Measurements from ENCODE around the gene TRAPPC6A. TPM values are rescaled to one million over a fixed set of nuclear protein-coding genes. Genes with fewer than 3 reads are reported as not detected.
A peak's percentile ranks its signal among the peaks of the same experiment; 100 is the strongest.

The TRAPPC6A gene
- total and polyA plus RNA-seq, 9 of the 15 experiments (the other 6 are each of a cell fraction or from before 2014, with no cell fraction given) = 0.82 to 23.6 (median 11.6) TPM

- TF ChIP-seq, protein P1, sequence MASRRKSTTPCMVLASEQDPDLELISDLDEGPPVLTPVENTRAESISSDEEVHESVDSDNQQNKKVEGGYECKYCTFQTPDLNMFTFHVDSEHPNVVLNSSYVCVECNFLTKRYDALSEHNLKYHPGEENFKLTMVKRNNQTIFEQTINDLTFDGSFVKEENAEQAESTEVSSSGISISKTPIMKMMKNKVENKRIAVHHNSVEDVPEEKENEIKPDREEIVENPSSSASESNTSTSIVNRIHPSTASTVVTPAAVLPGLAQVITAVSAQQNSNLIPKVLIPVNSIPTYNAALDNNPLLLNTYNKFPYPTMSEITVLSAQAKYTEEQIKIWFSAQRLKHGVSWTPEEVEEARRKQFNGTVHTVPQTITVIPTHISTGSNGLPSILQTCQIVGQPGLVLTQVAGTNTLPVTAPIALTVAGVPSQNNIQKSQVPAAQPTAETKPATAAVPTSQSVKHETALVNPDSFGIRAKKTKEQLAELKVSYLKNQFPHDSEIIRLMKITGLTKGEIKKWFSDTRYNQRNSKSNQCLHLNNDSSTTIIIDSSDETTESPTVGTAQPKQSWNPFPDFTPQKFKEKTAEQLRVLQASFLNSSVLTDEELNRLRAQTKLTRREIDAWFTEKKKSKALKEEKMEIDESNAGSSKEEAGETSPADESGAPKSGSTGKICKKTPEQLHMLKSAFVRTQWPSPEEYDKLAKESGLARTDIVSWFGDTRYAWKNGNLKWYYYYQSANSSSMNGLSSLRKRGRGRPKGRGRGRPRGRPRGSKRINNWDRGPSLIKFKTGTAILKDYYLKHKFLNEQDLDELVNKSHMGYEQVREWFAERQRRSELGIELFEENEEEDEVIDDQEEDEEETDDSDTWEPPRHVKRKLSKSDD (conservative IDR thresholded peaks at IDR 0.05; ENCODE audit: low read length) = no peak
- TF ChIP-seq U2AF2 (optimal IDR thresholded peaks at IDR 0.05; ENCODE audit: low read depth, low read length) = no peak
- TF ChIP-seq, protein P2, sequence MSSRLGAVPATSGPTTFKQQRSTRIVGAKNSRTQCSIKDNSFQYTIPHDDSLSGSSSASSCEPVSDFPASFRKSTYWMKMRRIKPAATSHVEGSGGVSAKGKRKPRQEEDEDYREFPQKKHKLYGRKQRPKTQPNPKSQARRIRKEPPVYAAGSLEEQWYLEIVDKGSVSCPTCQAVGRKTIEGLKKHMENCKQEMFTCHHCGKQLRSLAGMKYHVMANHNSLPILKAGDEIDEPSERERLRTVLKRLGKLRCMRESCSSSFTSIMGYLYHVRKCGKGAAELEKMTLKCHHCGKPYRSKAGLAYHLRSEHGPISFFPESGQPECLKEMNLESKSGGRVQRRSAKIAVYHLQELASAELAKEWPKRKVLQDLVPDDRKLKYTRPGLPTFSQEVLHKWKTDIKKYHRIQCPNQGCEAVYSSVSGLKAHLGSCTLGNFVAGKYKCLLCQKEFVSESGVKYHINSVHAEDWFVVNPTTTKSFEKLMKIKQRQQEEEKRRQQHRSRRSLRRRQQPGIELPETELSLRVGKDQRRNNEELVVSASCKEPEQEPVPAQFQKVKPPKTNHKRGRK (tag; IDR thresholded peaks at IDR 0.05) = no peak
- no peak for TF ChIP-seq FOXA3 (CRISPR knock-in tag; conservative IDR thresholded peaks at IDR 0.05 in 1 of 2, IDR thresholded peaks at IDR 0.05 in 1 of 2)
- TF ChIP-seq SRSF9 (IDR thresholded peaks at IDR 0.05; ENCODE audit: borderline replicate concordance, low read depth, low read length) = no peak
- TF ChIP-seq ZNF274 (IDR thresholded peaks at IDR 0.05; ENCODE audit: borderline replicate concordance, low read depth, low read length) = no peak
- TF ChIP-seq, protein P3, sequence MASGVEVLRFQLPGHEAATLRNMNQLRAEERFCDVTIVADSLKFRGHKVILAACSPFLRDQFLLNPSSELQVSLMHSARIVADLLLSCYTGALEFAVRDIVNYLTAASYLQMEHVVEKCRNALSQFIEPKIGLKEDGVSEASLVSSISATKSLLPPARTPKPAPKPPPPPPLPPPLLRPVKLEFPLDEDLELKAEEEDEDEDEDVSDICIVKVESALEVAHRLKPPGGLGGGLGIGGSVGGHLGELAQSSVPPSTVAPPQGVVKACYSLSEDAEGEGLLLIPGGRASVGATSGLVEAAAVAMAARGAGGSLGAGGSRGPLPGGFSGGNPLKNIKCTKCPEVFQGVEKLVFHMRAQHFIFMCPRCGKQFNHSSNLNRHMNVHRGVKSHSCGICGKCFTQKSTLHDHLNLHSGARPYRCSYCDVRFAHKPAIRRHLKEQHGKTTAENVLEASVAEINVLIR (CRISPR knock-in tag; IDR thresholded peaks at IDR 0.05) = no peak
- TF ChIP-seq, protein P4, sequence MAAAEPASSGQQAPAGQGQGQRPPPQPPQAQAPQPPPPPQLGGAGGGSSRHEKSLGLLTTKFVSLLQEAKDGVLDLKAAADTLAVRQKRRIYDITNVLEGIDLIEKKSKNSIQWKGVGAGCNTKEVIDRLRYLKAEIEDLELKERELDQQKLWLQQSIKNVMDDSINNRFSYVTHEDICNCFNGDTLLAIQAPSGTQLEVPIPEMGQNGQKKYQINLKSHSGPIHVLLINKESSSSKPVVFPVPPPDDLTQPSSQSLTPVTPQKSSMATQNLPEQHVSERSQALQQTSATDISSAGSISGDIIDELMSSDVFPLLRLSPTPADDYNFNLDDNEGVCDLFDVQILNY (CRISPR knock-in tag; IDR thresholded peaks at IDR 0.05) = no peak
- TF ChIP-seq ZNF780A (CRISPR knock-in tag; IDR thresholded peaks at IDR 0.05) = no peak
- TF ChIP-seq CCNT2 (IDR thresholded peaks at IDR 0.05; ENCODE audit: borderline replicate concordance, extremely low read depth, insufficient read length, low read depth, low read length) = peak; percentile 59
- TF ChIP-seq GABPB2 (CRISPR knock-in tag; conservative IDR thresholded peaks at IDR 0.05) = no peak
- TF ChIP-seq NUFIP1 (IDR thresholded peaks at IDR 0.05; ENCODE audit: partially characterized antibody) = no peak
- no peak for TF ChIP-seq POLR2AphosphoS2 (IDR thresholded peaks at IDR 0.05; ENCODE audit: low read length)
- no peak for TF ChIP-seq ILF3 (IDR thresholded peaks at IDR 0.05; ENCODE audit: borderline replicate concordance)
- TF ChIP-seq KLF13 (tag; IDR thresholded peaks at IDR 0.05; ENCODE audit: borderline replicate concordance, low read depth) = no peak
- TF ChIP-seq BRD4 (IDR thresholded peaks at IDR 0.05) = no peak
- TF ChIP-seq CCAR2 (IDR thresholded peaks at IDR 0.05; ENCODE audit: low read depth, low read length) = no peak
- TF ChIP-seq SIX5 (IDR thresholded peaks at IDR 0.05; ENCODE audit: borderline replicate concordance in 1 of 2, insufficient read depth in 1 of 2, low read depth in 1 of 2, low read length in 2 of 2) = no peak
- TF ChIP-seq, protein P5, sequence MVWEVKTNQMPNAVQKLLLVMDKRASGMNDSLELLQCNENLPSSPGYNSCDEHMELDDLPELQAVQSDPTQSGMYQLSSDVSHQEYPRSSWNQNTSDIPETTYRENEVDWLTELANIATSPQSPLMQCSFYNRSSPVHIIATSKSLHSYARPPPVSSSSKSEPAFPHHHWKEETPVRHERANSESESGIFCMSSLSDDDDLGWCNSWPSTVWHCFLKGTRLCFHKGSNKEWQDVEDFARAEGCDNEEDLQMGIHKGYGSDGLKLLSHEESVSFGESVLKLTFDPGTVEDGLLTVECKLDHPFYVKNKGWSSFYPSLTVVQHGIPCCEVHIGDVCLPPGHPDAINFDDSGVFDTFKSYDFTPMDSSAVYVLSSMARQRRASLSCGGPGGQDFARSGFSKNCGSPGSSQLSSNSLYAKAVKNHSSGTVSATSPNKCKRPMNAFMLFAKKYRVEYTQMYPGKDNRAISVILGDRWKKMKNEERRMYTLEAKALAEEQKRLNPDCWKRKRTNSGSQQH (CRISPR knock-in tag; IDR thresholded peaks at IDR 0.05) = no peak
- no peak for TF ChIP-seq CEBPB (tag; IDR thresholded peaks at IDR 0.05)
Observed at GRCh38 chr19:45153339-45154063, 24.5 kb downstream of the TRAPPC6A start (continued).

Data from K562 (cell line).